ENCODE results near the gene ST6GALNAC1.
A peak's percentile ranks its signal among the peaks of the same experiment; 100 is the strongest.
"Not testable (repeated sequence)": the region's sequence is repeated elsewhere in the genome, so short reads cannot be mapped to it uniquely, and the experiment has no call there.

The ST6GALNAC1 gene

GRCh38 chr17:76614064-76614759 lies 29.3 kb downstream of the ST6GALNAC1 start:
- not testable (repeated sequence) for DNase-seq (ENCODE audit: extremely low read depth in 1 of 2, low read depth in 1 of 2)

- DNase-seq (ENCODE audit: extremely low read depth in 1 of 2, low read depth in 1 of 2), result no peak
These were observed 30.3 kb downstream of the ST6GALNAC1 start for GRCh38 chr17:76612977-76613851.

- DNase-seq (ENCODE audit: extremely low read depth in 1 of 2, low read depth in 1 of 2), result no peak
These were observed 31.1 kb downstream of the ST6GALNAC1 start for GRCh38 chr17:76612465-76612864.

GRCh38 chr17:76611758-76612157 lies 31.8 kb downstream of the ST6GALNAC1 start:
- no peak for DNase-seq (ENCODE audit: extremely low read depth in 1 of 2, low read depth in 1 of 2)

GRCh38 chr17:76611080-76611749 lies 32.3 kb downstream of the ST6GALNAC1 start:
- DNase-seq (ENCODE audit: extremely low read depth in 1 of 2, low read depth in 1 of 2), result not testable (repeated sequence)

- DNase-seq (ENCODE audit: extremely low read depth in 1 of 2, low read depth in 1 of 2), result not testable (repeated sequence)
These were observed 36.9 kb downstream of the ST6GALNAC1 start for GRCh38 chr17:76606685-76607084.

GRCh38 chr17:76601065-76601464 lies 42.5 kb downstream of the ST6GALNAC1 start:
- DNase-seq (ENCODE audit: extremely low read depth in 1 of 2, low read depth in 1 of 2), result no peak

GRCh38 chr17:76599694-76600460 lies 43.7 kb downstream of the ST6GALNAC1 start:
- DNase-seq (ENCODE audit: extremely low read depth in 1 of 2, low read depth in 1 of 2), result no peak

GRCh38 chr17:76598004-76598439 lies 45.5 kb downstream of the ST6GALNAC1 start:
- DNase-seq (ENCODE audit: extremely low read depth in 1 of 2, low read depth in 1 of 2), result no peak

- no peak for DNase-seq (ENCODE audit: extremely low read depth in 1 of 2, low read depth in 1 of 2)
These were observed 46.2 kb downstream of the ST6GALNAC1 start for GRCh38 chr17:76597156-76598003.

GRCh38 chr17:76594690-76595089 lies 48.9 kb downstream of the ST6GALNAC1 start:
- DNase-seq (ENCODE audit: extremely low read depth in 1 of 2, low read depth in 1 of 2), result no peak

- no peak for DNase-seq (ENCODE audit: extremely low read depth in 1 of 2, low read depth in 1 of 2)
These were observed 49.6 kb downstream of the ST6GALNAC1 start for GRCh38 chr17:76593959-76594358.

- no peak for DNase-seq (ENCODE audit: extremely low read depth in 1 of 2, low read depth in 1 of 2)
These were observed 50.2 kb downstream of the ST6GALNAC1 start for GRCh38 chr17:76593384-76593826.

GRCh38 chr17:76588182-76588581 lies 55.4 kb downstream of the ST6GALNAC1 start:
- no peak for DNase-seq (ENCODE audit: extremely low read depth in 1 of 2, low read depth in 1 of 2)

- no peak for DNase-seq (ENCODE audit: extremely low read depth in 1 of 2, low read depth in 1 of 2)
These were observed 56.6 kb downstream of the ST6GALNAC1 start for GRCh38 chr17:76586741-76587487.

- peak in 1 of 2 donors; percentile 16 for DNase-seq (ENCODE audit: extremely low read depth in 1 of 2, low read depth in 1 of 2)
These were observed 57.6 kb downstream of the ST6GALNAC1 start, which contains the start of gene ST6GALNAC2 for GRCh38 chr17:76585649-76586593. Gene ST6GALNAC2 (minus strand): TSS chr17:76585860. CDS start chr17:76585808, 52 bp downstream.

- no peak for DNase-seq (ENCODE audit: extremely low read depth in 1 of 2, low read depth in 1 of 2)
These were observed 58.4 kb downstream of the ST6GALNAC1 start for GRCh38 chr17:76585033-76585648.

Measured in stimulated activated CD8-positive, alpha-beta memory T cell treated with anti-CD3 and anti-CD28 coated beads, Interleukin-7, amount 100 ng/mL, for 48 hours (primary cell).